H1 (cell line): ENCODE data around the gene EGR1.

Source experiments
- EZH2 ChIP-seq: fragments of 200-600 bp; sonication (generic); IDR thresholded peaks from 2 replicates; pipeline ENCODE4 v1.7.1; 2012; ENCODE audit warnings: low read depth, mild to moderate bottlenecking, moderate library complexity, low read length, inconsistent platforms; ENCODE audit not compliant: severe bottlenecking
- GABPA ChIP-seq: IDR thresholded peaks from 2 replicates; pipeline ENCODE4 v1.6.1; 2011; ENCODE audit warnings: mild to moderate bottlenecking, low read length, moderate library complexity, borderline replicate concordance; ENCODE audit not compliant: insufficient read depth
- TCF12 ChIP-seq: IDR thresholded peaks from 2 replicates; pipeline ENCODE4 v1.6.1; 2011; ENCODE audit warnings: low read depth, mild to moderate bottlenecking, low read length
- TF ChIP-seq, protein P1 (sequence below), 3 experiments: IDR thresholded peaks; 1 replicate in 2 of 3; 2 replicates in 1 of 3; pipeline versions ENCODE4 v1.5.1 to v1.6.1; 2011; ENCODE audit warnings: low read length in 3 of 3, mild to moderate bottlenecking in 3 of 3, inconsistent platforms in 2 of 3, low read depth in 1 of 3, moderate library complexity in 1 of 3; ENCODE audit not compliant: insufficient read depth in 1 of 3; ENCODE audit errors: control extremely low read depth in 1 of 3

DNA sequence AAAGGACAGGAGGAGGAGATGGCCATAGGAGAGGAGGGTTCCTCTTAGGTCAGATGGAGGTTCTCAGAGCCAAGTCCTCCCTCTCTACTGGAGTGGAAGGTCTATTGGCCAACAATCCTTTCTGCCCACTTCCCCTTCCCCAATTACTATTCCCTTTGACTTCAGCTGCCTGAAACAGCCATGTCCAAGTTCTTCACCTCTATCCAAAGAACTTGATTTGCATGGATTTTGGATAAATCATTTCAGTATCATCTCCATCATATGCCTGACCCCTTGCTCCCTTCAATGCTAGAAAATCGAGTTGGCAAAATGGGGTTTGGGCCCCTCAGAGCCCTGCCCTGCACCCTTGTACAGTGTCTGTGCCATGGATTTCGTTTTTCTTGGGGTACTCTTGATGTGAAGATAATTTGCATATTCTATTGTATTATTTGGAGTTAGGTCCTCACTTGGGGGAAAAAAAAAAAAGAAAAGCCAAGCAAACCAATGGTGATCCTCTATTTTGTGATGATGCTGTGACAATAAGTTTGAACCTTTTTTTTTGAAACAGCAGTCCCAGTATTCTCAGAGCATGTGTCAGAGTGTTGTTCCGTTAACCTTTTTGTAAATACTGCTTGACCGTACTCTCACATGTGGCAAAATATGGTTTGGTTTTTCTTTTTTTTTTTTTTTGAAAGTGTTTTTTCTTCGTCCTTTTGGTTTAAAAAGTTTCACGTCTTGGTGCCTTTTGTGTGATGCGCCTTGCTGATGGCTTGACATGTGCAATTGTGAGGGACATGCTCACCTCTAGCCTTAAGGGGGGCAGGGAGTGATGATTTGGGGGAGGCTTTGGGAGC lies 3.1 kb downstream of the EGR1 start:
- TF ChIP-seq EZH2, result no peak
- TF ChIP-seq, protein P1, sequence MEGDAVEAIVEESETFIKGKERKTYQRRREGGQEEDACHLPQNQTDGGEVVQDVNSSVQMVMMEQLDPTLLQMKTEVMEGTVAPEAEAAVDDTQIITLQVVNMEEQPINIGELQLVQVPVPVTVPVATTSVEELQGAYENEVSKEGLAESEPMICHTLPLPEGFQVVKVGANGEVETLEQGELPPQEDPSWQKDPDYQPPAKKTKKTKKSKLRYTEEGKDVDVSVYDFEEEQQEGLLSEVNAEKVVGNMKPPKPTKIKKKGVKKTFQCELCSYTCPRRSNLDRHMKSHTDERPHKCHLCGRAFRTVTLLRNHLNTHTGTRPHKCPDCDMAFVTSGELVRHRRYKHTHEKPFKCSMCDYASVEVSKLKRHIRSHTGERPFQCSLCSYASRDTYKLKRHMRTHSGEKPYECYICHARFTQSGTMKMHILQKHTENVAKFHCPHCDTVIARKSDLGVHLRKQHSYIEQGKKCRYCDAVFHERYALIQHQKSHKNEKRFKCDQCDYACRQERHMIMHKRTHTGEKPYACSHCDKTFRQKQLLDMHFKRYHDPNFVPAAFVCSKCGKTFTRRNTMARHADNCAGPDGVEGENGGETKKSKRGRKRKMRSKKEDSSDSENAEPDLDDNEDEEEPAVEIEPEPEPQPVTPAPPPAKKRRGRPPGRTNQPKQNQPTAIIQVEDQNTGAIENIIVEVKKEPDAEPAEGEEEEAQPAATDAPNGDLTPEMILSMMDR (IDR thresholded peaks at IDR 0.05; ENCODE audit: control extremely low read depth in 1 of 3, insufficient read depth in 1 of 3, low read depth in 1 of 3, low read length in 3 of 3), result no peak
- no peak for TF ChIP-seq GABPA
- no peak for TF ChIP-seq TCF12
